ENCODE data around the gene NOP58.
"Not testable (repeated sequence)": the region's sequence is repeated elsewhere in the genome, so short reads cannot be mapped to it uniquely, and the experiment has no call there.

DNA sequence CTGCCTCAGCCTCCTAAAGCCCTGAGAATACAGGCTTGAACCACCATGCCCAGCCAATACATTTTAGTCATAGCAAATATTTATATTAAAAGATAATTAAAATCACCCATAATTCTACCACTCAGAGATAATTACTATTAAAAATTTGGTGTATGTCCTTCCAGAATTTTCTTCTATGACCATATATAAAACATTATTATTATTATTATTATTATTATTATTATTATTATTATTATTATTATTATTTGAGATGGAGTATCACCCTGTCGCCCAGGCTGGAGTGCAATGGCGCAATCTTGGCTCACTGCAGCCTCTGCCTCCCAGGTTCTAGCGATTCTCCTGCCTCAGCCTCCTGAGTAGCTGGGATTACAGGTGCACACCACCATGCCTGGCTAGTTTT is 54.8 kb downstream of the NOP58 start:
- not testable (repeated sequence) for TF ChIP-seq SPI1 (IDR thresholded peaks at IDR 0.05; ENCODE audit: low read depth, low read length); TAF1 (IDR thresholded peaks at IDR 0.05; ENCODE audit: low read depth, low read length); POLR2A (IDR thresholded peaks at IDR 0.05; ENCODE audit: low read depth, low read length); PAX5 (IDR thresholded peaks at IDR 0.05; ENCODE audit: insufficient read depth, low read length, severe bottlenecking)

Data from GM12891 (cell line).